H4 (cell line): Measurements from ENCODE around the gene EPB41. TPM values are rescaled to one million over a fixed set of nuclear protein-coding genes. Genes with fewer than 3 reads are reported as not detected.

Experiments used
- total RNA-seq: library from RNA; depleted of rRNA; stranded (reverse); fragments of >200 nt; shearing (Covaris generic); gene quantifications from 2 replicates; pipeline ENCODE4 v1.2.3, GENCODE V29; 2014; rRNA removed

Gene EPB41
- total RNA-seq, 1 experiment from 2014 or later, result 26.9 TPM

Other genes with a start within 250 kb of the EPB41 start
- 3.0 and 5.6 TPM in 2 replicates for gene GMEB1, start 245.8 kb upstream of the EPB41 start, total RNA-seq
- 56.8 and 65.9 TPM in 2 replicates for gene YTHDF2, start 177.6 kb upstream of the EPB41 start, total RNA-seq
- not detected in 2 replicates for gene OPRD1, start 102.4 kb upstream of the EPB41 start, total RNA-seq
- gene TMEM200B, start 209.3 kb downstream of the EPB41 start, total RNA-seq, result 0.08 and 0.17 TPM in 2 replicates